ENCODE data around the gene TOM1L2. TPM values are rescaled to one million over a fixed set of nuclear protein-coding genes. Genes with fewer than 3 reads are reported as not detected.

Gene TOM1L2
- total and polyA plus RNA-seq, 8 donors, result 20.3 to 28.2 (median 22.2) TPM

DNA sequence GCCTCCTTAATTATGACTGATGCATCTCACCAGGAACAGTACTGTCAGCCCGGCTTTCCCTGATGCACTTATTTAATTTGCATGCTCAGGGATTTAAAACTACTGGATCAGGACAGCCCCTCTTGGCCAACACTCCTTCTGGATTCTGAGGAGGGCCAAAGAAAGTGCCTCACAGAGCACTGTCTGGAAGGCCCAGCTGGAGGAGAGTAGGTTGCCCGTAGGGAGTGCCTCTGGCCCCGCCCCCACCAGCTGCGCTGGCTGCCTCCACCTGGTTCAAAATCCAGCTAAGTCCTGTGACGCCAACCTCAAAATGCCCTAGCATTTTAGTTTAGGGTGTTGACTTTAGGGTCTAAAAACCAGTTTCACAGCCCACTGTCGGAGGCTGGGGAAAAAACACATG, 86.0 kb downstream of the TOM1L2 start:
- intact Hi-C loops (cut with DNase I), result loop anchor here in 1 of 3 donors (10.0 kb wide), 1 partner anchor 139 kb away; no protein-coding TSS in a partner anchor

DNA sequence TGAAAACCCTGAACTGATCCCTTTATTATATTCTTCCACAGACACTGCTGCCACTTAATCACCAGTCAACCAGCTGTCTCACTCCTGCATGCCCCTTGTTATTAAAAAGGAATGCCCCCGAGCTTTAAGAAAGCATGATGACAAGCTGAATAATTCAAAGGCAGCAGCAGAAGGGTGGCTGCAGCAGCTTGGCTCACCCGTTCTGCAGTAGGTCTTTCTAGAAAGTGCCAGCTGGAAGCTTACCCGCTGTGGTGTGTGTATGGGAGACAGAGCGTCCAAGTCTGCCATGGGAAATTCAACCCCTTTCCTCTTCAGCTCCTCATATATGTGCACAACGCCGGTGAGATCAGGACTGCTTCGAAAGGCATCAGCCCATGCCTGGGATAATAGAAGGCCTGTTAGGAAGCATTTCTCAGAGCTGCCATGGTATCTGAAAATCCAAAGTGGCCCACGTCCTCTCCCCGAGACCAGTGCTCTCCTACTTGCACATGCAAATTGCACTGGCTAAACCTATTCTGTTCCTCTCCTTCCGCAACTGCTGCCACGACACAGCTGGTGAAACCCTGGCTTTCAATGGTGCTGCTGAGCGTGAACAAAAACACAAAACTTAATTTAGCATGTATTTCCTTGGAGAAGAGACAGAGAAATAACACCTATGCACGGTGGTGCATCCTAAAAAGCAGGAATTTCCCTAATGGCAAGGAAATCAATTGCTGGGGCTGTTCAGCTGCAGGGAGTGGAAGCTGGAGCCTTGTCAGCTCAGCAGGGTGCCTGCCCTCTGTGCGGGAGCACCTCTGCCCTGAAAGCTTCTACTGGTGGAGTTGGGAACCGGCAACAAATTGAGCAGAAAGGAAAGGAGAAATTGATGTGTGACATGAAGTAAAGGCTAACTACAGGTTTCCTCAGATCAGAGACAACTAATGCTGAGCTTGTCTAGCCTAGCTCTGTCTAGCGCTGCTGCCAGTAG, 87.5 kb downstream of the TOM1L2 start:
- H3K4me1 ChIP-seq, result no peaks in the 10 kb centered on the region
- no peak overlapping the region for H3K4me3 ChIP-seq
- TF ChIP-seq, protein P1, sequence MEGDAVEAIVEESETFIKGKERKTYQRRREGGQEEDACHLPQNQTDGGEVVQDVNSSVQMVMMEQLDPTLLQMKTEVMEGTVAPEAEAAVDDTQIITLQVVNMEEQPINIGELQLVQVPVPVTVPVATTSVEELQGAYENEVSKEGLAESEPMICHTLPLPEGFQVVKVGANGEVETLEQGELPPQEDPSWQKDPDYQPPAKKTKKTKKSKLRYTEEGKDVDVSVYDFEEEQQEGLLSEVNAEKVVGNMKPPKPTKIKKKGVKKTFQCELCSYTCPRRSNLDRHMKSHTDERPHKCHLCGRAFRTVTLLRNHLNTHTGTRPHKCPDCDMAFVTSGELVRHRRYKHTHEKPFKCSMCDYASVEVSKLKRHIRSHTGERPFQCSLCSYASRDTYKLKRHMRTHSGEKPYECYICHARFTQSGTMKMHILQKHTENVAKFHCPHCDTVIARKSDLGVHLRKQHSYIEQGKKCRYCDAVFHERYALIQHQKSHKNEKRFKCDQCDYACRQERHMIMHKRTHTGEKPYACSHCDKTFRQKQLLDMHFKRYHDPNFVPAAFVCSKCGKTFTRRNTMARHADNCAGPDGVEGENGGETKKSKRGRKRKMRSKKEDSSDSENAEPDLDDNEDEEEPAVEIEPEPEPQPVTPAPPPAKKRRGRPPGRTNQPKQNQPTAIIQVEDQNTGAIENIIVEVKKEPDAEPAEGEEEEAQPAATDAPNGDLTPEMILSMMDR (IDR thresholded peaks at IDR 0.05), result no peak
- intact Hi-C loops (cut with DNase I), result loop anchor here in 1 of 3 donors (10.0 kb wide), 1 partner anchor 140 kb away; no protein-coding TSS in a partner anchor
- no peaks in the 10 kb centered on the region for H3K9me3 ChIP-seq
- 91 to 92% methylated on average over 16 of the region's 16 CpGs for WGBS, 2 donors
- no peak for ATAC-seq
- H3K27me3 ChIP-seq, result no peaks in the 10 kb centered on the region
- peaks cover 3 to 7% (median 6%) of the 10 kb centered on the region in 3 donors for H3K36me3 ChIP-seq
- DNase-seq, result no peak
- no peak for FAIRE-seq
- no peak overlapping the region for H3K27ac ChIP-seq

More for the DNA sequence above, 86.0 kb downstream of the TOM1L2 start:
- WGBS, 2 donors, result 90 to 95% methylated on average over 6 of the region's 6 CpGs
- peak in 1 of 6 donors; percentile 9 for DNase-seq
- ATAC-seq, result no peak
- H3K4me3 ChIP-seq, result no peak overlapping the region
- no peak for FAIRE-seq
- H3K27me3 ChIP-seq, result no peaks in the 10 kb centered on the region
- H3K36me3 ChIP-seq, result peaks cover 3 to 7% (median 6%) of the 10 kb centered on the region in 3 donors
- H3K9me3 ChIP-seq, result no peaks in the 10 kb centered on the region
- no peaks in the 10 kb centered on the region for H3K4me1 ChIP-seq
- no peak overlapping the region for H3K27ac ChIP-seq
- TF ChIP-seq, protein P1 (IDR thresholded peaks at IDR 0.05), result no peak

DNA sequence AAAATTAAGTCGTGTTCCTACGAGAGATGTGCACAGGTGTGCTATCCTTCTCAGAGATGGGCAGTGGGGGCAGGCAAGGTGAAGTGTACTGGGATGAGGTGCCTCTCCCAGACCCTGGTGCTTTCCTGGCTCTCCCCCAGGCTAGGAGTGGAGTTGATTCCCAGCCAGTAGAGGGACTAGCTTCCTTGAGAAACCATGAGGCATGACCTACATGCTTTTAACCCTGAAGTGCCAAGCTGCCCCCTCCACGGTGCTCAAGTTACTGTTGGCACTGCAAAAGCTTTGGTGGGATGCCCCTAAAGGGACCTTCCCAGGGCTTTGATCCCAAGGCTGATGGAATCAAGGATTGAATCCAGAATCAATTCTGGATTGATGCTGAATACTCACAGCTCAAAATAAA, 88.4 kb downstream of the TOM1L2 start:
- Histone ChIP-seq H3K27ac (no peak overlapping the region), H3K9me3 (no peaks in the 10 kb centered on the region), H3K36me3 (peaks cover 3 to 7% (median 6%) of the 10 kb centered on the region in 3 donors), H3K27me3 (no peaks in the 10 kb centered on the region), H3K4me3 (no peak overlapping the region), H3K4me1 (peaks cover 1 to 6% (median 2%) of the 10 kb centered on the region in 3 donors)
- DNase-seq (no peak), ATAC-seq (no peak), FAIRE-seq (no peak)
- intact Hi-C loops (cut with DNase I), result loop anchor here in 1 of 3 donors (10.0 kb wide), 1 partner anchor 141 kb away; no protein-coding TSS in a partner anchor
- WGBS, 2 donors, result 93 to 95% methylated on average over 3 of the region's 3 CpGs
- TF ChIP-seq, protein P1 (IDR thresholded peaks at IDR 0.05), result no peak

DNA sequence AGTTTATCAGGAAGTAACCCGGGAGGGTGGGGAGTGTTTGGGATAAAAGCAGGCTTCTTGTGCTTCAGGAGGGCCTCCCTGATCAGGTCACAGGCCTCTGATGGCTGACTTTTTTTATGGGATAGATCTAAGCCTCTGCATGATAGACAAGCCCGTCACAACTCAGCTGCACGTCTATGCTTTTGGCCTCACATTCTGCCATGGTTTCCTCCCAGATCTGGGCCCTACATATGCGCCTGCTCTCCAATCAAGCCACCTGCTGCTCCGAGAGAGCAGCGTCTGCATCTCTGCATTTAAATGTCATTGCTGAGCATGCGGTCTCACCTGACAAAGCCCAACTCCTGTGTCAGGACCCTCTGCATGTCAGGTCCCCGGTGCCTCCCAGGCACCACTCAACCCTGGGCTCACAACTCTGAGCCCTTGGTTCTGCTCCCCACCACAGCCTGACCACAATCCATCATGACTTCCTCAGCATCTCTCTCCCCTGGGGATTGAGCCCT, 90.1 kb downstream of the TOM1L2 start:
- intact Hi-C loops (cut with DNase I), result loop anchor here in 1 of 3 donors (10.0 kb wide), 1 partner anchor 143 kb away; no protein-coding TSS in a partner anchor

More for the DNA sequence above, 90.1 kb downstream of the TOM1L2 start:
- no peak for DNase-seq
- FAIRE-seq, result no peak
- H3K4me1 ChIP-seq, result peaks cover 17 to 21% (median 19%) of the 10 kb centered on the region in 3 donors
- no peak overlapping the region for H3K4me3 ChIP-seq
- H3K36me3 ChIP-seq, result peaks cover 3 to 7% (median 6%) of the 10 kb centered on the region in 3 donors
- WGBS, 2 donors, result 87 to 93% methylated on average over 8 of the region's 8 CpGs
- TF ChIP-seq, protein P1 (IDR thresholded peaks at IDR 0.05), result no peak
- H3K9me3 ChIP-seq, result no peaks in the 10 kb centered on the region
- no peak for ATAC-seq
- no peaks in the 10 kb centered on the region for H3K27me3 ChIP-seq
- no peak overlapping the region for H3K27ac ChIP-seq
